K562 (cell line): ENCODE data around the gene MATN1. TPM values are rescaled to one million over a fixed set of nuclear protein-coding genes. Genes with fewer than 3 reads are reported as not detected.

ENCODE experiments used
- EGR1 ChIP-seq: fragments of 450-650 bp; conservative IDR thresholded peaks from 2 replicates; pipeline ENCODE4 v1.6.1; 2017; ENCODE audit warnings: mild to moderate bottlenecking
- FOXA1 ChIP-seq: fragments of 450-650 bp; IDR thresholded peaks from 2 replicates; pipeline ENCODE4 v1.6.1; 2016; ENCODE audit warnings: mild to moderate bottlenecking, borderline replicate concordance
- HES1 ChIP-seq: fragments of 450-650 bp; IDR thresholded peaks from 2 replicates; pipeline ENCODE4 v1.6.1; 2016; ENCODE audit warnings: low read depth, mild to moderate bottlenecking, moderate library complexity
- KLF1 ChIP-seq: fragments of 450-650 bp; IDR thresholded peaks from 2 replicates; pipeline ENCODE4 v1.6.1; 2016; ENCODE audit warnings: missing genetic modification characterization, missing compliant biosample characterization
- KLF10 ChIP-seq: fragments of 250-450 bp; sonication (Bioruptor Pico); IDR thresholded peaks from 2 replicates; pipeline ENCODE4 v1.6.1; 2021; ENCODE audit warnings: matching md5 sums
- MAFF ChIP-seq: IDR thresholded peaks from 2 replicates; pipeline ENCODE4 v1.6.1; 2012; ENCODE audit warnings: low read length, improper control_type of control experiment
- MXD1 ChIP-seq: fragments of 250-450 bp; sonication (Bioruptor Pico); IDR thresholded peaks from 2 replicates; pipeline ENCODE4 v1.8.0; 2021; ENCODE audit warnings: borderline replicate concordance, mild to moderate bottlenecking, moderate library complexity; ENCODE audit not compliant: poor library complexity, severe bottlenecking
- POU5F1 ChIP-seq: fragments of 150-350 bp; IDR thresholded peaks from 2 replicates; pipeline ENCODE4 v1.6.1; 2014; ENCODE audit warnings: borderline replicate concordance, low read length, low read depth, mild to moderate bottlenecking; ENCODE audit not compliant: partially characterized antibody
- PURB ChIP-seq: sonication (generic); formaldehyde crosslinking; IDR thresholded peaks from 2 replicates; pipeline ENCODE4 v1.9.0; 2021; ENCODE audit warnings: low read depth, mild to moderate bottlenecking, missing genetic modification reagents
- RNF2 ChIP-seq: sonication (generic); IDR thresholded peaks from 2 replicates; pipeline ENCODE4 v1.6.1; 2016
- SIN3B ChIP-seq: fragments of 450-650 bp; IDR thresholded peaks from 2 replicates; pipeline ENCODE4 v1.6.1; 2017; ENCODE audit warnings: low read depth, mild to moderate bottlenecking, moderate library complexity
- TAF7 ChIP-seq: fragments of 450-650 bp; IDR thresholded peaks from 2 replicates; pipeline ENCODE4 v1.6.1; 2016; ENCODE audit warnings: missing genetic modification characterization, missing compliant biosample characterization
- TGIF2 ChIP-seq: sonication (generic); formaldehyde crosslinking; IDR thresholded peaks from 2 replicates; pipeline ENCODE4 v1.8.1; 2022; ENCODE audit warnings: mild to moderate bottlenecking, missing genetic modification reagents, moderate library complexity
- YBX1 ChIP-seq: fragments of 450-650 bp; IDR thresholded peaks from 2 replicates; pipeline ENCODE4 v1.7.1; 2016; ENCODE audit warnings: mild to moderate bottlenecking
- ZBTB7A ChIP-seq: IDR thresholded peaks from 2 replicates; pipeline ENCODE4 v1.6.1; 2011; ENCODE audit warnings: low read depth, mild to moderate bottlenecking, low read length, moderate library complexity, borderline replicate concordance; ENCODE audit not compliant: control insufficient read depth
- ZNF133 ChIP-seq: fragments of 250-450 bp; sonication (Bioruptor Pico); IDR thresholded peaks from 2 replicates; pipeline ENCODE4 v1.4.0; 2020; ENCODE audit warnings: mild to moderate bottlenecking
- ZNF212 ChIP-seq: fragments of 450-650 bp; formaldehyde crosslinking; IDR thresholded peaks from 2 replicates; pipeline ENCODE4 v1.4.0; 2020; ENCODE audit warnings: mild to moderate bottlenecking
- ZNF644 ChIP-seq: fragments of 200-800 bp; sonication (Bioruptor generic); IDR thresholded peaks from 2 replicates; pipeline ENCODE4 v1.6.1; 2016; ENCODE audit warnings: low read depth, missing genetic modification characterization, missing compliant biosample characterization
- polyA plus RNA-seq, 8 experiments: library from polyadenylated mRNA; depleted of rRNA in 4 of 8; stranded (reverse) in 5 of 8; unstranded in 3 of 8; fragments of >200 nt; fragmentation: Nextera tagmentation in 2 of 8; fragmentation: Illumina TruSeq in 1 of 8; extraction: Ambion mirVana in 2 of 8; extraction: Trizol in 1 of 8; gene quantifications; 2 replicates each; pipeline versions ENCODE4 v1.2.1 to v1.2.3, GENCODE V29; 2011 to 2014; ENCODE audit warnings: inconsistent platforms in 1 of 8, missing spikeins in 1 of 8
- total RNA-seq, 7 experiments: library from RNA; depleted of rRNA in 6 of 7; stranded (reverse); fragments of >200 nt in 6 of 7; fragmentation: Illumina TruSeq in 2 of 7; extraction: Trizol in 2 of 7; gene quantifications; 2 replicates each; pipeline versions ENCODE4 v1.2.1 to v1.2.3, GENCODE V29; 2011 to 2021; ENCODE audit warnings: low replicate concordance in 1 of 7
- TF ChIP-seq, protein P1 (sequence below): fragments of 200-800 bp; sonication (Bioruptor generic); IDR thresholded peaks from 2 replicates; pipeline ENCODE4 v1.6.1; 2017; ENCODE audit warnings: missing genetic modification characterization, missing compliant biosample characterization
- TF ChIP-seq, protein P2 (sequence below): sonication (generic); formaldehyde crosslinking; IDR thresholded peaks from 2 replicates; pipeline ENCODE4 v1.4.0; 2020; ENCODE audit warnings: mild to moderate bottlenecking, missing genetic modification reagents
- TF ChIP-seq, protein P3 (sequence below): fragments of 450-650 bp; IDR thresholded peaks from 2 replicates; pipeline ENCODE4 v1.6.1; 2017; ENCODE audit warnings: antibody characterized with exemption

The MATN1 gene
- total and polyA plus RNA-seq, 9 of the 15 experiments (the other 6 are each of a cell fraction or from before 2014, with no cell fraction given): 0.10 to 2.3 (median 1.2) TPM

- 0 out of 2 replicates have a peak, but pooled peaks have one; percentile 13 for TF ChIP-seq ZNF133
- TF ChIP-seq, protein P1, sequence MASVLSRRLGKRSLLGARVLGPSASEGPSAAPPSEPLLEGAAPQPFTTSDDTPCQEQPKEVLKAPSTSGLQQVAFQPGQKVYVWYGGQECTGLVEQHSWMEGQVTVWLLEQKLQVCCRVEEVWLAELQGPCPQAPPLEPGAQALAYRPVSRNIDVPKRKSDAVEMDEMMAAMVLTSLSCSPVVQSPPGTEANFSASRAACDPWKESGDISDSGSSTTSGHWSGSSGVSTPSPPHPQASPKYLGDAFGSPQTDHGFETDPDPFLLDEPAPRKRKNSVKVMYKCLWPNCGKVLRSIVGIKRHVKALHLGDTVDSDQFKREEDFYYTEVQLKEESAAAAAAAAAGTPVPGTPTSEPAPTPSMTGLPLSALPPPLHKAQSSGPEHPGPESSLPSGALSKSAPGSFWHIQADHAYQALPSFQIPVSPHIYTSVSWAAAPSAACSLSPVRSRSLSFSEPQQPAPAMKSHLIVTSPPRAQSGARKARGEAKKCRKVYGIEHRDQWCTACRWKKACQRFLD (CRISPR knock-in tag): peak; percentile 91
- no peak for TF ChIP-seq POU5F1
- TF ChIP-seq ZNF644 (tag): peak; percentile 85
- no peak for TF ChIP-seq HES1
- TF ChIP-seq YBX1: no peak
- peak; percentile 21; the same call in 1 of the 2 replicates for TF ChIP-seq MAFF
- TF ChIP-seq ZBTB7A: peak; percentile 92; the same call in 1 of the 2 replicates
- TF ChIP-seq TAF7 (tag): no peak
- no peak for TF ChIP-seq KLF10
- TF ChIP-seq SIN3B: no peak
- no peak for TF ChIP-seq PURB
- TF ChIP-seq ZNF212 (CRISPR knock-in tag): peak; percentile 73; the same call in 1 of the 2 replicates
- TF ChIP-seq, protein P2, sequence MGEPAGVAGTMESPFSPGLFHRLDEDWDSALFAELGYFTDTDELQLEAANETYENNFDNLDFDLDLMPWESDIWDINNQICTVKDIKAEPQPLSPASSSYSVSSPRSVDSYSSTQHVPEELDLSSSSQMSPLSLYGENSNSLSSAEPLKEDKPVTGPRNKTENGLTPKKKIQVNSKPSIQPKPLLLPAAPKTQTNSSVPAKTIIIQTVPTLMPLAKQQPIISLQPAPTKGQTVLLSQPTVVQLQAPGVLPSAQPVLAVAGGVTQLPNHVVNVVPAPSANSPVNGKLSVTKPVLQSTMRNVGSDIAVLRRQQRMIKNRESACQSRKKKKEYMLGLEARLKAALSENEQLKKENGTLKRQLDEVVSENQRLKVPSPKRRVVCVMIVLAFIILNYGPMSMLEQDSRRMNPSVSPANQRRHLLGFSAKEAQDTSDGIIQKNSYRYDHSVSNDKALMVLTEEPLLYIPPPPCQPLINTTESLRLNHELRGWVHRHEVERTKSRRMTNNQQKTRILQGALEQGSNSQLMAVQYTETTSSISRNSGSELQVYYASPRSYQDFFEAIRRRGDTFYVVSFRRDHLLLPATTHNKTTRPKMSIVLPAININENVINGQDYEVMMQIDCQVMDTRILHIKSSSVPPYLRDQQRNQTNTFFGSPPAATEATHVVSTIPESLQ: peak; percentile 44; the same call in 1 of the 2 replicates
- TF ChIP-seq, protein P3, sequence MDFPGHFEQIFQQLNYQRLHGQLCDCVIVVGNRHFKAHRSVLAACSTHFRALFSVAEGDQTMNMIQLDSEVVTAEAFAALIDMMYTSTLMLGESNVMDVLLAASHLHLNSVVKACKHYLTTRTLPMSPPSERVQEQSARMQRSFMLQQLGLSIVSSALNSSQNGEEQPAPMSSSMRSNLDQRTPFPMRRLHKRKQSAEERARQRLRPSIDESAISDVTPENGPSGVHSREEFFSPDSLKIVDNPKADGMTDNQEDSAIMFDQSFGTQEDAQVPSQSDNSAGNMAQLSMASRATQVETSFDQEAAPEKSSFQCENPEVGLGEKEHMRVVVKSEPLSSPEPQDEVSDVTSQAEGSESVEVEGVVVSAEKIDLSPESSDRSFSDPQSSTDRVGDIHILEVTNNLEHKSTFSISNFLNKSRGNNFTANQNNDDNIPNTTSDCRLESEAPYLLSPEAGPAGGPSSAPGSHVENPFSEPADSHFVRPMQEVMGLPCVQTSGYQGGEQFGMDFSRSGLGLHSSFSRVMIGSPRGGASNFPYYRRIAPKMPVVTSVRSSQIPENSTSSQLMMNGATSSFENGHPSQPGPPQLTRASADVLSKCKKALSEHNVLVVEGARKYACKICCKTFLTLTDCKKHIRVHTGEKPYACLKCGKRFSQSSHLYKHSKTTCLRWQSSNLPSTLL: peak; percentile 89
- no peak for TF ChIP-seq FOXA1
- peak; percentile 82; the same call in 1 of the 2 replicates for TF ChIP-seq RNF2
- TF ChIP-seq MXD1 (CRISPR knock-in tag): no peak
- no peak for TF ChIP-seq EGR1
- 0 out of 2 replicates have a peak, but pooled peaks have one; percentile 36 for TF ChIP-seq KLF1
- no peak for TF ChIP-seq TGIF2 (CRISPR knock-in tag)
These were observed 33.4 kb upstream of the MATN1 start (continued) for GRCh38 chr1:30756545-30757351.
